Activated naive CD4-positive, alpha-beta T cell treated with anti-CD3 and anti-CD28 coated beads, Interleukin-2, amount 10 ng/mL, durations not matched to agents 7 days and 5 days (primary cell): Measurements from ENCODE around the gene FUOM.
"Not testable (repeated sequence)": the region's sequence is repeated elsewhere in the genome, so short reads cannot be mapped to it uniquely, and the experiment has no call there.

ENCODE experiments used
- CTCF ChIA-PET: fragments of 350-600 bp; sonication (Branson Sonifier 250); formaldehyde crosslinking; loops from one replicate; lab custom pipeline; 2021; ENCODE audit warnings: antibody characterized with exemption; lab: Charles Lee
- DNase-seq: peaks from one replicate; pipeline ENCODE4 v3.0.0-alpha.2; 2020
- H3K27ac Mint-ChIP-seq: one replicate; pipeline ENCODE4 v1.8.0; 2021; ENCODE audit warnings: mild to moderate bottlenecking, moderate library complexity, mixed read lengths
- H3K27me3 Mint-ChIP-seq: one replicate; pipeline ENCODE4 v1.8.0; 2021; ENCODE audit warnings: mild to moderate bottlenecking, mixed read lengths
- H3K36me3 Mint-ChIP-seq: one replicate; pipeline ENCODE4 v1.8.0; 2021; ENCODE audit warnings: mixed read lengths
- H3K4me1 Mint-ChIP-seq: one replicate; pipeline ENCODE4 v1.8.0; 2021; ENCODE audit warnings: mixed read lengths
- H3K4me3 Mint-ChIP-seq: one replicate; pipeline ENCODE4 v1.8.0; 2021; ENCODE audit warnings: mild to moderate bottlenecking, moderate library complexity, mixed read lengths
- H3K9me3 Mint-ChIP-seq: one replicate; pipeline ENCODE4 v1.8.0; 2021; ENCODE audit warnings: mixed read lengths

The FUOM gene

DNA sequence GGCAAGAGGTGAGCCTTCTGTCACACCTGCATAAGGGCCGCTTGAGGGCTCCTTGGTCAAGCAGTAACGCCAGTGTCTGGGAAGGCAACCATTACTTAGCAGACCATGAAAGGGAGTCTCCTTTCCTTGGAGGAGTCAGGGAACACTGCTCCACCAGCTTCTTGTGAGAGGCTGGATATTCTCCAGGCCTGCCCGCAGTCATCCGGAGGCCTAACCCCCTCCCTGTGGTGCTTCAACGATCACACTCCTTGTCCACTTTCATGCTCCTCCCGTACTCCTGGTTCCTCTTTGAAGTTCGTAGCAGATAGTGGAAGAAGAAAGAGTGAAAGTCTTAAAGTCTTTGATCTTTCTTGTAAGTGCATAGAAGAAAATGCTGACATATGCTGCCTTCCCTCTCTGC lies 9.6 kb upstream of the FUOM start:
- H3K36me3 Mint-ChIP-seq: peaks cover 19% of the 10 kb centered on the region
- not testable (repeated sequence) for H3K27ac Mint-ChIP-seq, H3K4me1 Mint-ChIP-seq

DNA sequence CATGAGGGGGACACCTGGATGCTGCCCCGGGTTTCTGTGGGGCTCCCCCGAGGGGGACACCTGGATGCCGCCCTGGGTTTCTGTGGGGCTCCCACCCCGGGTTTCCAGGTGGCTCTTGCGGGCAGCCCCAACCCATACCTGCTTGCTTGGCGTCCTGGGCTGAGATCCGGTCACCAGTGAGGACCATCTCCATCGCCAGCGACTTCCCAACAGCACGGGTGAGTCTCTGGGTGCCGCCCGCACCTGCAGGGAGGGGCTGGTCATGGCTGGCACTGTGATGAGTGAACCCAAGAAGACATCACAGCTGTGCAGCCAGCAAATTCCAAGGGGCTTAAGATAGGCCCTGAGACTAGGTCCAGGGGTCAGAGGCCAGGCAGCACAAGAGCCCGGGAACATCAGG lies 8.9 kb upstream of the FUOM start:
- Mint-ChIP-seq H3K27ac (no peak overlapping the region), H3K4me3 (no peak overlapping the region), H3K9me3 (no peaks in the 10 kb centered on the region), H3K4me1 (peaks cover 3% of the 10 kb centered on the region), H3K27me3 (no peaks in the 10 kb centered on the region), H3K36me3 (peaks cover 19% of the 10 kb centered on the region)
- no peak for DNase-seq
- CTCF ChIA-PET: no interaction called here

More for the DNA sequence above, 9.6 kb upstream of the FUOM start:
- H3K27me3 Mint-ChIP-seq, H3K4me3 Mint-ChIP-seq, H3K9me3 Mint-ChIP-seq, CTCF ChIA-PET, DNase-seq: not testable (repeated sequence)

DNA sequence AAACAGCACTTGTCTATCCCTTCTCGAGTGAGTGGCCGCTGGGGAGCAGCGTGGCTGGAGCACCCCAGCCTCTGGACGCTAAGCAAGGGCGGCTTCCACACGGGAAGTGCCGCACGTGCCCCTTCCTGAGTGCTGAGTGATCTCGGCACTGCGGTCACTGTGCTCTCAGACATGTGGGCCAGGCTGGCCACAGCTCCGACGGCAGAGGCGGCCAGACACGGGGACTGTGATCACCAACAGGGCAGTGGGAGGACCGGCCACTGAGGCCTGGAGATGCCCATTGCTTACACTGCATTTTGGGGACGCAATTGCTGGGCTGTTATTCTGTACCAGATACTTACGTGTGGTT lies 8.3 kb upstream of the FUOM start:
- Mint-ChIP-seq H3K27ac (no peak overlapping the region), H3K4me1 (no peaks in the 10 kb centered on the region), H3K9me3 (no peaks in the 10 kb centered on the region), H3K27me3 (no peaks in the 10 kb centered on the region), H3K4me3 (no peak overlapping the region), H3K36me3 (peaks cover 19% of the 10 kb centered on the region)
- DNase-seq: no peak
- CTCF ChIA-PET: no interaction called here

DNA sequence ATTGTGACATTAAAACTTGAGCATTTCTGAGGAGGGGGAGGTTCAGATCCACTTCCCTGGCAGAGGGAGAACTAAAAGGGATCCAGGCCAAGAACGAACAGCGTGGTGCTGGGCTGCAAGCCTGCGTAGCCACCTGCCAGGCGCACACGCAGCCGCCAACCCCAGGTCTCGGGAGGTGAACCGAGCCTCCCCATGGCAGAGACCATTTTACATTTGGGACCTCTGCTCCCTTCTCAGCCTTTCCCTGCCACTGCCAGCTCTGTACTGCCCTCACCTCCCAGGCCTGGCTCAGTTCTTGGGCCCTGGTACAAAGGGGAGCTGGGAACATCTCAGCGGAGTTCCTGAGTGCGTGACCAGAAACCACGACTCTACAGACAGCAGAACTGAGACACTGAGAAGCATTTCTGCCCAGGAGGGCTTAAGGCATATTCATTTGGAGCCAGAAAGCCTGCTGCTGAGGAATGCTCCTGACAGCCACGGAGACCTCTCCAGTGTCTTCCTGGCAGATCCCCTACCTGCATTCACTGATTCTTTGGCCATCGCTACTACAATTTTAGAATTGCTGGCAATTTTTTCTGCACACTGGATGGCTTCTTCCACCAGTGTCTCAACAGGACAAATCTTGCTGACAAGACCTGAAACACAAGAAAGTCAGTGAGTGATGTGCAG lies 7.8 kb upstream of the FUOM start:
- H3K4me3 Mint-ChIP-seq: no peak overlapping the region
- no peak overlapping the region for H3K27ac Mint-ChIP-seq
- H3K36me3 Mint-ChIP-seq: peaks cover 19% of the 10 kb centered on the region
- CTCF ChIA-PET: no interaction called here
- no peaks in the 10 kb centered on the region for H3K27me3 Mint-ChIP-seq
- no peaks in the 10 kb centered on the region for H3K9me3 Mint-ChIP-seq
- no peak for DNase-seq
- no peaks in the 10 kb centered on the region for H3K4me1 Mint-ChIP-seq

DNA sequence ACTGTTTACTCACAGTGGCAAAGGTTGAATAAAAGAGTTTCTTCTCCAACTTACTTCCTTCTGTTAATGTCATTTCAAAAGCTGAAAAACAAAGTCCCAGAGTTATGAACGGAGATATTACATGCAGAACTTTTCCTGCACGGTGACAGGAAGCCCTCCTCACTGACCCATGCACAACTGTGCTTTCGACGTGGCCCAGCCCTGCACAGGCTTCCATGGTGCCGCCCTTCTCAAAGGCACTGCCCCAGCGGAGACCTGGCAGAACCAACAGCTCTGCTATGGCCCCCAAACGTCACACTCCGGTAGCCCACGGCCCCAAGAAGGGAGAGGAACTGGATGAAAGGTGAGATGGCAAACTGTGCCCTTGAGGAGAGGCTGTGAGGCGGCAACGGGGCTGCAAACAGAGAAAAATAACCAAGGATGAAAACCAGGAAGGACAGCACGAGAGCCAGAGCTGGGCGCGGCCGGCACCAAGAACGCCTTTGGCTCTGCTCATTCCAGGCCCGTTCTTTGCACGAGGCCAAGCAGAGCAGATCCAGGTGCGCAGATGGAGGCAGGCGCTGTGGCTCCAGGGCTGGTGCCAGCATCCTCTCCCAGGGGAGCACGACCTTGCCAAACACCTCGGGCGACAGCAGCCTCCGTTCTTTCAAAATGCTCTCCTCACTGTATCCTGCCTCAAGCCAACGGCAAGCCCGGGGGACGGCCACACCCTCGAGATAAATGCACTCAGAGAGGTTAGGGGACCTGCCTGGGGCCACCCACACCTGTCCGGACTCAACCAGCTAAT lies 7.0 kb upstream of the FUOM start:
- Mint-ChIP-seq H3K27ac (no peak overlapping the region), H3K36me3 (peaks cover 17% of the 10 kb centered on the region), H3K4me3 (no peak overlapping the region), H3K9me3 (no peaks in the 10 kb centered on the region), H3K27me3 (no peaks in the 10 kb centered on the region), H3K4me1 (no peaks in the 10 kb centered on the region)
- no peak for DNase-seq
- CTCF ChIA-PET: no interaction called here

DNA sequence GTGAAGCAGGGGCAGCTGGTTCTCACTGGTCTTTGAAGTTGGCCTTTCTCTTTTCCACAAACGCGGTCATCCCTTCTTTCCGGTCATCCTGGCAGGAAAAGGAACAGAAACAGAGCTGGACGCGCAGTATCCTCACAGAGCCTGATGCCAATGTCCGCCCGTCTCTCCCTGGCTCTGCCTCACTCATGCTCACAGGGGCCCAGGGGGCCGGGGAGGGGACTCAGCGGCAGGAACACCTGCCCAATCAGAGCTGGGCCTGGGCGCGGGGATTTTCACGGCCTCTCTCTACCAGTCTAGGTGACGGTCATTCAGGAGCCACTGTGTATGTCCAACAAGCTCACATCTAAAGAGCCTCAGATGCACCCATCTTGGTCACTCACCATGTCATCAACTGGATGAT lies 5.0 kb upstream of the FUOM start:
- Mint-ChIP-seq H3K27me3 (no peaks in the 10 kb centered on the region), H3K27ac (no peak overlapping the region), H3K9me3 (no peaks in the 10 kb centered on the region), H3K36me3 (peaks cover 10% of the 10 kb centered on the region), H3K4me3 (no peak overlapping the region), H3K4me1 (no peaks in the 10 kb centered on the region)
- DNase-seq: no peak
- CTCF ChIA-PET: no interaction called here

DNA sequence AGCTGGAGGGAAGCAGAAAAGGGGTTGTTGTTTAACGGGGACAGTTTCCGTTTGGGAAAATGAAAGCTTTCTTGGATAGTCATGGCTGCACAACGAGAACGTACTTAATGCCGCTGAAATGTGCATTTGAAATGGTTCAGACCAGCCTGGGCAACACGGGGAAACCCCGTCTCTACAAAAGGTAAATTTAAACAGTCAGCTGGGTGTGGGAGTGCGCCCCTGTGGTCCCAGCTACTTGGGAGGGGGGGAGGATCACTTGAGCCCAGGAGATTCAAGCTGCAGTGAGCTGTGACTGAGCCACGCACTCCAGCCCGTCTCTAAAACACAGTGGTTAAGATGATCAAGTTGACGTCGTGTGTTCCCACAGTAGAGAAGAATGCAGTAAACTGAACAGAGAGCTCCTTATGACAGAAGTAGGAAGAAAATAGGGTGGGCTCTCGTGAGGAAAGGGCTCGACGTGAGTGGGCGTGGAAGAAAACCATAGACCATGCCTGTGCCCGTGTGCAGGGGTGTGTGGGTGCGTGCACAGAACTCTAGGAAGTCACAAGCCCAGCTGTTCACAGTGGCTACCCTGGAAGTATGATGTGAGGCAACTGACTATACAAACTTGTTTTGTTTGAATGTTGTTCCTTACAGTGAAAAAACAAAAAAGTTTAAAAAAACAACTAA lies 4.1 kb upstream of the FUOM start:
- no peak overlapping the region for H3K27ac Mint-ChIP-seq
- H3K9me3 Mint-ChIP-seq: no peaks in the 10 kb centered on the region
- no peak for DNase-seq
- H3K4me1 Mint-ChIP-seq: peaks cover 3% of the 10 kb centered on the region
- H3K36me3 Mint-ChIP-seq: peaks cover 7% of the 10 kb centered on the region
- no peaks in the 10 kb centered on the region for H3K27me3 Mint-ChIP-seq
- H3K4me3 Mint-ChIP-seq: no peak overlapping the region
- CTCF ChIA-PET: interaction anchor here (1.0 kb wide), 1 partner anchor 7 kb away, joined by 3 read pairs; no protein-coding TSS in a partner anchor

DNA sequence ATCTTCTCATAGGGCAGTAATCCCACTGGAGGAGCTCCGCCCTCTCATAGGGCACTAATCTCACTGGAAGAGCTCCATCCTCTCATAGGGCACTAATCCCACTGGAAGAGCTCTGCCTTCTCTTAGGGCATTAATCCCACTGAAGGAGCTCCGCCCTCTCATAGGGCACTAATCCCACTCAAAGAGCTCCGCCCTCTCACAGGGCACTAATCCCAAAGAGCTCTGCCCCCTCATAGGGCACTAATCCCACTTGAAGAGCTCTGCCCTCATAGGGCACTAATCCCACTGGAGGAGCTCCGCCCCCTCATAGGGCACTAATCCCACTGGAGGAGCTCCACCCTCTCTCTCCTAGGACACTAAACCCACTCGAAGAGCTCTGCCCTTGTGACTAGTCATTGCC lies 3.4 kb upstream of the FUOM start:
- CTCF ChIA-PET: interaction anchor here (1.0 kb wide), 1 partner anchor 8 kb away, joined by 3 read pairs; no protein-coding TSS in a partner anchor
- no peak for DNase-seq
- no peak overlapping the region for H3K4me3 Mint-ChIP-seq
- no peak overlapping the region for H3K27ac Mint-ChIP-seq
- no peaks in the 10 kb centered on the region for H3K9me3 Mint-ChIP-seq
- peaks cover 3% of the 10 kb centered on the region for H3K4me1 Mint-ChIP-seq
- peaks cover 7% of the 10 kb centered on the region for H3K36me3 Mint-ChIP-seq
- H3K27me3 Mint-ChIP-seq: peaks cover under 1% of the 10 kb centered on the region

DNA sequence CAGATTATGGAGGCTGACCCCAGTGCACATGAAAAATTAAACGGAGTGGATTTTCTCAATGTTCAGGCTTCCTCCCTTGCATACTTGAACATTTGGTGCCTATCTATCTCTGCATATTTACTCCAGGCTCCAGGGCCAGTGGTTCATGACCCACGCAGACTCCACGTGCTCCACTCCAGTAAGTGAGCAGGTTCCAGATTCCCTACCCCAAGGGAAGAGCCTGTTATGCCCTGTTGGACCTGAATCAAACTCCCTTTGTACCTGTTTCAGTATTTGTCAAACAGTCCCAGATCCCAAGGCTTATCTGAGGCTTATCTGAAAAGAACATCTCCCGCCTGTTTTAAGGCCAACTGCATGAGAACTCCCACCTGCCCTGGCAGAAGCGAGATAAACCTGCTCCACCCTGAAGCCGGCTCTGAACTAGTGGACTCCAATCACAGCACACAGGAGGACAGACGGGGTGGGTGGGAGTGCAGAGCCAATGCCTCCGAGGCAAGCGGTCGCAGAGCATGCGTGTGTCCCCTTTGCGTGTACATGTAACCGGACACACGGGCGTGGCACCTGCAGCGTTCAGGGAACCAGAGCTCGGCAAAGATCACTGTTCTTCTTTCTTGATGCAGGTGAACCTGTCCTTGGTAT lies 2.3 kb upstream of the FUOM start:
- no peak overlapping the region for H3K4me3 Mint-ChIP-seq
- CTCF ChIA-PET: interaction anchor here (1.0 kb wide), 1 partner anchor 31 kb away, joined by 4 read pairs; no protein-coding TSS in a partner anchor

DNA sequence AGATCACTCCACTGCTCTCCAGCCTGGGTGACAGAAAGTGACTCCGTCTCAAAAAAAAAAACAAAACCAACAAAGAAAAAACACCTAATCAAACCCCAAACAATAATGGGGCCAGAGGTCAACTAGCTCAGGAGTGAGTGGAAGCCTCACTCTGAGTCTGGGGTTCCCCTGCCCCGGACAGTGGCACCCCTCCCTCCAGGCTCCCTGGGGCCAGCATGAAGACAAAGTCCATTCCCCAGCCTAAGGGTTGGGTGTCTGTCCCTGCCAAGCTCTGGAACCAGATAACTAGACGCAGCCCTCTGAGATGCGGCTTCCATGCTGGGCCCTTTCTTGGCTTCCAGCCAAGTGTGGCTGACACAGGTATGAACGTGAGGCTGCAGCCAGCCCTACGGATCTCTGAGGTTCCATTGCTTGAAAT lies 1.7 kb upstream of the FUOM start:
- Mint-ChIP-seq H3K9me3 (no peaks in the 10 kb centered on the region), H3K4me3 (no peak overlapping the region), H3K36me3 (peaks cover 2% of the 10 kb centered on the region), H3K27me3 (peaks cover 3% of the 10 kb centered on the region), H3K27ac (no peak overlapping the region), H3K4me1 (peaks cover 6% of the 10 kb centered on the region)
- no peak for DNase-seq
- CTCF ChIA-PET: interaction anchor here (1.0 kb wide), 1 partner anchor 30 kb away, joined by 4 read pairs; no protein-coding TSS in a partner anchor

More for the DNA sequence above, 2.3 kb upstream of the FUOM start:
- Mint-ChIP-seq H3K27ac (no peak overlapping the region), H3K9me3 (no peaks in the 10 kb centered on the region), H3K4me1 (peaks cover 6% of the 10 kb centered on the region), H3K36me3 (peaks cover 5% of the 10 kb centered on the region), H3K27me3 (peaks cover 3% of the 10 kb centered on the region)
- no peak for DNase-seq

DNA sequence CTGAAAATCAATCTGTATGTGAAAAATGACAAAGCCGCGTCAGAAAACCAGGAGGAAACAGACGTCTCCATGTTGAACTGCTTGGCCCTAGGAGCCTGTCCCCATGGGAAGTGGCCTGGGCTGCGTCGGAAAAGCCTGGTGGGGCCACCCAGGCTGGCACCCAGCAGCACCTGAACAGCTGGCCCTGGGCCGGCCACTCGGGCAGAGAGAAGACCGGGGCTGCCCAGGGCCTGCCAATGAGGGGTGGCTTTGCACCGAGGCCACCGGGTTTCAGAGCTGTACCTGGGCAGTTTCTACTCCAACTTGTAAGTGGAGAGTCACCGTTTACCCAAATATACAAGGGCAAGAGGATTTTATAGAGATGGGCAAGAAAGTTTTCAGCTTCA lies 1.1 kb upstream of the FUOM start:
- Mint-ChIP-seq H3K4me1 (peaks cover 6% of the 10 kb centered on the region), H3K9me3 (no peaks in the 10 kb centered on the region), H3K27me3 (peaks cover 3% of the 10 kb centered on the region), H3K27ac (no peak overlapping the region), H3K4me3 (no peak overlapping the region), H3K36me3 (no peaks in the 10 kb centered on the region)
- no peak for DNase-seq
- CTCF ChIA-PET: interaction anchor here (0.7 to 1.0 kb wide), 2 partner anchors 29 to 30 kb away, joined by 3 to 4 read pairs; no protein-coding TSS in a partner anchor

DNA sequence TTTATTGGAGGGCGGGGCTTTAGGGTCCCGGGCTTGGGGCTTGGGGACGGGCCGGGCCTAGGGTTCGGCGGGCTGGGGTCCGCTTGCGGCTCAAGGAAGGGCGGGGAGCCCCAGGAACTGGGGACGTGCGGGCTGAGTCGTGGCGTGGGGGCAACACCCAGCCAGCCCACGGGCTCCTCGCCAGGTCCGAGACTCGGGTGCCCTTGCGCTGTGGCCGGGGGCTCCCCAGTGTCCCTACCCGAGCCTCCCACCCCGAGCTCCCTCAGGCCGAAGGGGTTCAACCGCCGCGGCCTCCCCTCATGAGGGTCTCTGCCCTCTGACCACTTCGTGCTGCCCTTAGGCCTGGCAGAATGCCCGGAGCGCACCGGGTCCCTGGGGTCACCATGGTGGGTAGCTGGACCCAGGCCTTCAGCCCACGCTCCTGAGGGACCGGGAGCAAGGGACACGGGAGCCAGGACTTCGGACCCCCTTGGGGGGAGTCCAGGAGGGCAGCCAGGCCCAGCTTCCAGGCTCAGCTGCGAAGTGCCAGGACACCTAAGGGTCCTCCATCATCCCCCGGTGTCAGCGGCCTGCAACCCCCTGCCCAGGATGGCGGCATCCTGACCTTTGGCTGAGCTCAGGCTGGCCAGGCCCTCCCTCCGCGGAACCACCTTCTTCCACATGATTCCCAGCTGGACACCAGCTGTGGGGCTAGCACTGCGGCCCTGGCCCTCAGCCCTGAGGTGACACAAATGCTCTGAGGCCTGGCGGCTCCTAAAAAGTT lies 524 bp upstream of the FUOM start:
- no peaks in the 10 kb centered on the region for H3K36me3 Mint-ChIP-seq
- H3K27ac Mint-ChIP-seq: no peak overlapping the region
- no peak for DNase-seq
- H3K4me3 Mint-ChIP-seq: no peak overlapping the region
- H3K9me3 Mint-ChIP-seq: no peaks in the 10 kb centered on the region
- H3K4me1 Mint-ChIP-seq: peaks cover 6% of the 10 kb centered on the region
- CTCF ChIA-PET: interaction anchor here (0.7 kb wide), 1 partner anchor 29 kb away, joined by 3 read pairs; no protein-coding TSS in a partner anchor
- peaks cover 3% of the 10 kb centered on the region for H3K27me3 Mint-ChIP-seq

DNA sequence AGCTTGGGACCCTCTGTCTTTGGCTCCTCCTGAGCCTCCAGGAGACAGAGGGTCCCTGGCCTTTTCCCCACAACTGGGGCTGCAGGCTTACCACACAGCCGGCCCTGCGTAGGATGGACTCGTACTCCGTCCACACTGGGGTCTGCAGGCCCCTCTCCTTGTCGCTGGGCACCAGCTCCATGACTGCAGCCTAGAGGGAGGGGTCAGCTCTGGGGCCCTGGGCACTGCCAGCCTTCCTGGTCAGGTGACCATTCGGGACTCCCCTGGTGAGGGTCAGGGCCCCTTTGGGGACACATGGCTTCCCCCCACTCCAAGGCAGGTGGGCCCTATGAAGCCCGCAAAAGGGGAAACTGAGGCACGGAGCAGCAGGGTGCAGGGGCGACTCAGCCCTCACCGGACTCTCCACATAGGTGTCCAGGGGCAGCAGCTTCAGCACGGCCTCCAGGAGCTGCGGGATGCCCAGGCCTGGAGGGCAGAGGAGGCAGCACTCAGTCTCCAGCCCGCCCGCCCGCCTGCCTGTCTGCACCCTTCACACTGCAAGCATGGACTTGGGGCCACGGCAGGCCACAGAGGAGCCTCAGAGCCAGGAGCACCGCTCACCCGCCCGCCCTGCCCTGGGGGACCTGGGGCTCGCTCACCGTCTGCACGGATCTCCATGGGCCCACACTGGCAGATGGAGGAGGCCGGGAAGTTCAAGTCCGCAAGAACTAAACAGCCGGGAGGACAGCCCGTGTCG lies 1.1 kb downstream of the FUOM start:
- CTCF ChIA-PET: interaction anchor here (1.3 kb wide), 1 partner anchor 28 kb away, joined by 3 read pairs; no protein-coding TSS in a partner anchor

More for the DNA sequence above, 1.1 kb downstream of the FUOM start:
- H3K9me3 Mint-ChIP-seq: no peaks in the 10 kb centered on the region
- peak overlapping the region; percentile 73 for H3K4me3 Mint-ChIP-seq
- DNase-seq: no peak
- H3K27ac Mint-ChIP-seq: no peak overlapping the region
- H3K27me3 Mint-ChIP-seq: peaks cover 5% of the 10 kb centered on the region
- H3K4me1 Mint-ChIP-seq: peaks cover 6% of the 10 kb centered on the region
- no peaks in the 10 kb centered on the region for H3K36me3 Mint-ChIP-seq
